ENCODE measurements around the gene MYO3A.

The MYO3A gene

GRCh38 chr10:26212511-26212910 lies 278.5 kb downstream of the MYO3A start:
- no peak overlapping the region for H3K27ac ChIP-seq

GRCh38 chr10:26213157-26213800 lies 279.2 kb downstream of the MYO3A start:
- no peak overlapping the region for H3K27ac ChIP-seq
- TF ChIP-seq ZFX (IDR thresholded peaks at IDR 0.05), result no peak
- no peak for TF ChIP-seq CTCF (conservative IDR thresholded peaks at IDR 0.05)

More at GRCh38 chr10:26212511-26212910, 278.5 kb downstream of the MYO3A start:
- no peak for TF ChIP-seq CTCF (conservative IDR thresholded peaks at IDR 0.05)
- no peak for TF ChIP-seq ZFX (IDR thresholded peaks at IDR 0.05)

- TF ChIP-seq ZFX (IDR thresholded peaks at IDR 0.05), result no peak
- TF ChIP-seq CTCF (conservative IDR thresholded peaks at IDR 0.05), result no peak
- H3K27ac ChIP-seq, result no peak overlapping the region
Measured at GRCh38 chr10:26214004-26214403, 280.0 kb downstream of the MYO3A start.

GRCh38 chr10:26214551-26215395 lies 280.7 kb downstream of the MYO3A start:
- H3K27ac ChIP-seq, result no peak overlapping the region

GRCh38 chr10:26215396-26215934 lies 281.4 kb downstream of the MYO3A start:
- TF ChIP-seq ZFX (IDR thresholded peaks at IDR 0.05) (no peak), CTCF (conservative IDR thresholded peaks at IDR 0.05) (no peak)
- no peak overlapping the region for H3K27ac ChIP-seq

More at GRCh38 chr10:26214551-26215395, 280.7 kb downstream of the MYO3A start:
- no peak for TF ChIP-seq CTCF (conservative IDR thresholded peaks at IDR 0.05)
- TF ChIP-seq ZFX (IDR thresholded peaks at IDR 0.05), result no peak

- TF ChIP-seq CTCF (conservative IDR thresholded peaks at IDR 0.05) (no peak), ZFX (IDR thresholded peaks at IDR 0.05) (no peak)
- H3K27ac ChIP-seq, result no peak overlapping the region
Measured at GRCh38 chr10:26215935-26216584, 282.0 kb downstream of the MYO3A start.
